HepG2 (cell line): ENCODE results near the gene LEMD2. TPM values are rescaled to one million over a fixed set of nuclear protein-coding genes. Genes with fewer than 3 reads are reported as not detected.

Experiments used
- CENPT ChIP-seq: sonication (generic); formaldehyde crosslinking; IDR thresholded peaks from 2 replicates; pipeline ENCODE4 v1.8.0; 2022; ENCODE audit warnings: low read depth, mild to moderate bottlenecking, moderate library complexity, missing genetic modification reagents
- HDAC2 ChIP-seq: sonication (generic); formaldehyde crosslinking; IDR thresholded peaks from 2 replicates; pipeline ENCODE4 v1.4.0; 2020; ENCODE audit warnings: missing genetic modification reagents
- HMG20B ChIP-seq: conservative IDR thresholded peaks from 2 replicates; pipeline ENCODE4 v1.6.1; 2016; ENCODE audit warnings: missing genetic modification reagents, missing compliant biosample characterization
- KLF12 ChIP-seq: sonication (generic); formaldehyde crosslinking; IDR thresholded peaks from 2 replicates; pipeline ENCODE4 v1.4.0; 2020; ENCODE audit warnings: missing genetic modification reagents, borderline replicate concordance
- SIN3A ChIP-seq: IDR thresholded peaks from 2 replicates; pipeline ENCODE4 v1.6.1; 2011; ENCODE audit warnings: low read depth, mild to moderate bottlenecking, control low read depth, low read length, borderline replicate concordance
- TAF15 ChIP-seq: fragments of 200-400 bp; formaldehyde crosslinking; IDR thresholded peaks from one replicate; pipeline ENCODE4 v1.6.1; 2018; ENCODE audit warnings: mild to moderate bottlenecking, low read depth, low read length; ENCODE audit not compliant: poor library complexity, severe bottlenecking
- ZNF615 ChIP-seq: sonication (generic); formaldehyde crosslinking; IDR thresholded peaks from 2 replicates; pipeline ENCODE4 v1.5.0; 2020; ENCODE audit warnings: mild to moderate bottlenecking, missing genetic modification reagents, borderline replicate concordance
- ZNF780A ChIP-seq: sonication (generic); formaldehyde crosslinking; IDR thresholded peaks from 2 replicates; pipeline ENCODE4 v1.8.0; 2022; ENCODE audit warnings: mild to moderate bottlenecking, missing genetic modification reagents, moderate library complexity
- polyA plus RNA-seq, 8 experiments: library from polyadenylated mRNA; depleted of rRNA in 3 of 8; stranded (reverse) in 7 of 8; unstranded in 1 of 8; fragments of >200 nt; fragmentation: Illumina TruSeq in 4 of 8; extraction: Trizol in 4 of 8; gene quantifications; 2 replicates each; pipeline versions ENCODE4 v1.2.1 to v1.2.3, GENCODE V29; 2011 to 2016; ENCODE audit warnings: low read depth in 4 of 8, missing spikeins in 1 of 8, mixed read lengths in 1 of 8; ENCODE audit not compliant: insufficient read depth in 1 of 8
- total RNA-seq, 5 experiments: library from RNA; depleted of rRNA; stranded (reverse); fragments of >200 nt; fragmentation: Illumina TruSeq; extraction: Trizol; gene quantifications; 2 replicates each; pipeline ENCODE4 v1.2.3, GENCODE V29; 2016; ENCODE audit warnings: low read depth in 1 of 5
- TF ChIP-seq, protein P1 (sequence below): sonication (generic); formaldehyde crosslinking; IDR thresholded peaks from 2 replicates; pipeline ENCODE4 v1.4.0; 2020; ENCODE audit warnings: missing genetic modification reagents, borderline replicate concordance
- TF ChIP-seq, protein P2 (sequence below): sonication (generic); formaldehyde crosslinking; IDR thresholded peaks from 2 replicates; pipeline ENCODE4 v1.5.0; 2020; ENCODE audit warnings: mild to moderate bottlenecking, missing genetic modification reagents
- TF ChIP-seq, protein P3 (sequence below): sonication (generic); formaldehyde crosslinking; IDR thresholded peaks from 2 replicates; pipeline ENCODE4 v1.8.0; 2022; ENCODE audit warnings: mild to moderate bottlenecking, missing genetic modification reagents, borderline replicate concordance
- TF ChIP-seq, protein P4 (sequence below): sonication (generic); formaldehyde crosslinking; IDR thresholded peaks from 2 replicates; pipeline ENCODE4 v1.4.0; 2020; ENCODE audit warnings: missing genetic modification reagents, low read depth, mild to moderate bottlenecking, borderline replicate concordance
- TF ChIP-seq, protein P5 (sequence below): sonication (generic); formaldehyde crosslinking; IDR thresholded peaks from 2 replicates; pipeline ENCODE4 v1.4.0; 2020; ENCODE audit warnings: missing genetic modification reagents
- TF ChIP-seq, protein P6 (sequence below): sonication (generic); formaldehyde crosslinking; conservative IDR thresholded peaks from 2 replicates; pipeline ENCODE4 v1.4.0; 2020; ENCODE audit warnings: missing genetic modification reagents

The LEMD2 gene
- total and polyA plus RNA-seq, 2 of the 13 experiments (the other 11 are each of a cell fraction or from before 2014, with no cell fraction given), result 45.2 to 62.9 TPM

DNA sequence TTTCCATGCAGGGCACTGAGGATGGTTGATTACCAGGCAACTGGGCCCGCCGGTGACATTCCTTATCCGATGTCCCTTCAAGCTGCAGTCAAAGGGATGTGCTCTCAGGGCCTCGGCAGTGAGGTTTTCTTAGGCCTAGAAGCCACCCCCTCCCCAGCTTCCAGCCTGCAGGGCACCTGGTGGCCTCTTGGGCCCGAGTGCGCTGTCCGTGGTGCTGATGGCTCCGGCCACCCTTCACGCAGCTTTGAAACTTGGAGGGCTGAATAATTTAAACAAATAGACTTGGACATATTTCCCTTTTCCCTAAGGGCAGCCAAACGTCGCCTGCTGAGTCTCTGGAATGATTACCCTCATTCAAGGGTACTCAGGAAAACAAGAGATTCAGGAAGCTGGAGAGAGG is 23.7 kb upstream of the LEMD2 start (continued):
- TF ChIP-seq, protein P1, sequence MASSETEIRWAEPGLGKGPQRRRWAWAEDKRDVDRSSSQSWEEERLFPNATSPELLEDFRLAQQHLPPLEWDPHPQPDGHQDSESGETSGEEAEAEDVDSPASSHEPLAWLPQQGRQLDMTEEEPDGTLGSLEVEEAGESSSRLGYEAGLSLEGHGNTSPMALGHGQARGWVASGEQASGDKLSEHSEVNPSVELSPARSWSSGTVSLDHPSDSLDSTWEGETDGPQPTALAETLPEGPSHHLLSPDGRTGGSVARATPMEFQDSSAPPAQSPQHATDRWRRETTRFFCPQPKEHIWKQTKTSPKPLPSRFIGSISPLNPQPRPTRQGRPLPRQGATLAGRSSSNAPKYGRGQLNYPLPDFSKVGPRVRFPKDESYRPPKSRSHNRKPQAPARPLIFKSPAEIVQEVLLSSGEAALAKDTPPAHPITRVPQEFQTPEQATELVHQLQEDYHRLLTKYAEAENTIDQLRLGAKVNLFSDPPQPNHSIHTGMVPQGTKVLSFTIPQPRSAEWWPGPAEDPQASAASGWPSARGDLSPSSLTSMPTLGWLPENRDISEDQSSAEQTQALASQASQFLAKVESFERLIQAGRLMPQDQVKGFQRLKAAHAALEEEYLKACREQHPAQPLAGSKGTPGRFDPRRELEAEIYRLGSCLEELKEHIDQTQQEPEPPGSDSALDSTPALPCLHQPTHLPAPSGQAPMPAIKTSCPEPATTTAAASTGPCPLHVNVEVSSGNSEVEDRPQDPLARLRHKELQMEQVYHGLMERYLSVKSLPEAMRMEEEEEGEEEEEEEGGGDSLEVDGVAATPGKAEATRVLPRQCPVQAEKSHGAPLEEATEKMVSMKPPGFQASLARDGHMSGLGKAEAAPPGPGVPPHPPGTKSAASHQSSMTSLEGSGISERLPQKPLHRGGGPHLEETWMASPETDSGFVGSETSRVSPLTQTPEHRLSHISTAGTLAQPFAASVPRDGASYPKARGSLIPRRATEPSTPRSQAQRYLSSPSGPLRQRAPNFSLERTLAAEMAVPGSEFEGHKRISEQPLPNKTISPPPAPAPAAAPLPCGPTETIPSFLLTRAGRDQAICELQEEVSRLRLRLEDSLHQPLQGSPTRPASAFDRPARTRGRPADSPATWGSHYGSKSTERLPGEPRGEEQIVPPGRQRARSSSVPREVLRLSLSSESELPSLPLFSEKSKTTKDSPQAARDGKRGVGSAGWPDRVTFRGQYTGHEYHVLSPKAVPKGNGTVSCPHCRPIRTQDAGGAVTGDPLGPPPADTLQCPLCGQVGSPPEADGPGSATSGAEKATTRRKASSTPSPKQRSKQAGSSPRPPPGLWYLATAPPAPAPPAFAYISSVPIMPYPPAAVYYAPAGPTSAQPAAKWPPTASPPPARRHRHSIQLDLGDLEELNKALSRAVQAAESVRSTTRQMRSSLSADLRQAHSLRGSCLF (CRISPR knock-in tag), result peak; percentile 90
- TF ChIP-seq, protein P2, sequence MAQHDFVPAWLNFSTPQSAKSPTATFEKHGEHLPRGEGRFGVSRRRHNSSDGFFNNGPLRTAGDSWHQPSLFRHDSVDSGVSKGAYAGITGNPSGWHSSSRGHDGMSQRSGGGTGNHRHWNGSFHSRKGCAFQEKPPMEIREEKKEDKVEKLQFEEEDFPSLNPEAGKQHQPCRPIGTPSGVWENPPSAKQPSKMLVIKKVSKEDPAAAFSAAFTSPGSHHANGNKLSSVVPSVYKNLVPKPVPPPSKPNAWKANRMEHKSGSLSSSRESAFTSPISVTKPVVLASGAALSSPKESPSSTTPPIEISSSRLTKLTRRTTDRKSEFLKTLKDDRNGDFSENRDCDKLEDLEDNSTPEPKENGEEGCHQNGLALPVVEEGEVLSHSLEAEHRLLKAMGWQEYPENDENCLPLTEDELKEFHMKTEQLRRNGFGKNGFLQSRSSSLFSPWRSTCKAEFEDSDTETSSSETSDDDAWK (CRISPR knock-in tag), result no peak
- TF ChIP-seq HMG20B (CRISPR knock-in tag) (peak; percentile 77; the same call in 1 of the 2 replicates), SIN3A (no peak), CENPT (CRISPR knock-in tag) (peak; percentile 42; the same call in 1 of the 2 replicates), KLF12 (CRISPR knock-in tag) (peak; percentile 88; the same call in 1 of the 2 replicates), HDAC2 (peak; percentile 74; the same call in 1 of the 2 replicates), TAF15 (no peak), ZNF780A (CRISPR knock-in tag) (0 out of 2 replicates have a peak, but pooled peaks have one; percentile 69), ZNF615 (CRISPR knock-in tag) (peak; percentile 56; the same call in 1 of the 2 replicates)
- TF ChIP-seq, protein P3, sequence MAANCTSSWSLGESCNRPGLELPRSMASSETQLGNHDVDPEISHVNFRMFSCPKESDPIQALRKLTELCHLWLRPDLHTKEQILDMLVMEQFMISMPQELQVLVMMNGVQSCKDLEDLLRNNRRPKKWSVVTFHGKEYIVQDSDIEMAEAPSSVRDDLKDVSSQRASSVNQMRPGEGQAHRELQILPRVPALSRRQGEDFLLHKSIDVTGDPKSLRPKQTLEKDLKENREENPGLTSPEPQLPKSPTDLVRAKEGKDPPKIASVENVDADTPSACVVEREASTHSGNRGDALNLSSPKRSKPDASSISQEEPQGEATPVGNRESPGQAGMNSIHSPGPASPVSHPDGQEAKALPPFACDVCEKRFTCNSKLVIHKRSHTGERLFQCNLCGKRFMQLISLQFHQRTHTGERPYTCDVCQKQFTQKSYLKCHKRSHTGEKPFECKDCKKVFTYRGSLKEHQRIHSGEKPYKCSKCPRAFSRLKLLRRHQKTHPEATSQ (CRISPR knock-in tag), result no peak
- TF ChIP-seq, protein P4, sequence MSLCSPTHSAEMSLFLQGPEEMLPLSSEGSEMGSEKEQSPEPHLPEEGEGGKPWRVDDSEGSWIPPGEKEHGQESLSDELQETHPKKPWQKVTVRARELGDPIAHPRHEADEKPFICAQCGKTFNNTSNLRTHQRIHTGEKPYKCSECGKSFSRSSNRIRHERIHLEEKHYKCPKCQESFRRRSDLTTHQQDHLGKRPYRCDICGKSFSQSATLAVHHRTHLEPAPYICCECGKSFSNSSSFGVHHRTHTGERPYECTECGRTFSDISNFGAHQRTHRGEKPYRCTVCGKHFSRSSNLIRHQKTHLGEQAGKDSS (CRISPR knock-in tag), result peak; percentile 76; the same call in 1 of the 2 replicates
- TF ChIP-seq, protein P5, sequence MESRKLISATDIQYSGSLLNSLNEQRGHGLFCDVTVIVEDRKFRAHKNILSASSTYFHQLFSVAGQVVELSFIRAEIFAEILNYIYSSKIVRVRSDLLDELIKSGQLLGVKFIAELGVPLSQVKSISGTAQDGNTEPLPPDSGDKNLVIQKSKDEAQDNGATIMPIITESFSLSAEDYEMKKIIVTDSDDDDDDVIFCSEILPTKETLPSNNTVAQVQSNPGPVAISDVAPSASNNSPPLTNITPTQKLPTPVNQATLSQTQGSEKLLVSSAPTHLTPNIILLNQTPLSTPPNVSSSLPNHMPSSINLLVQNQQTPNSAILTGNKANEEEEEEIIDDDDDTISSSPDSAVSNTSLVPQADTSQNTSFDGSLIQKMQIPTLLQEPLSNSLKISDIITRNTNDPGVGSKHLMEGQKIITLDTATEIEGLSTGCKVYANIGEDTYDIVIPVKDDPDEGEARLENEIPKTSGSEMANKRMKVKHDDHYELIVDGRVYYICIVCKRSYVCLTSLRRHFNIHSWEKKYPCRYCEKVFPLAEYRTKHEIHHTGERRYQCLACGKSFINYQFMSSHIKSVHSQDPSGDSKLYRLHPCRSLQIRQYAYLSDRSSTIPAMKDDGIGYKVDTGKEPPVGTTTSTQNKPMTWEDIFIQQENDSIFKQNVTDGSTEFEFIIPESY (CRISPR knock-in tag), result peak; percentile 39; the same call in 1 of the 2 replicates
- TF ChIP-seq, protein P6, sequence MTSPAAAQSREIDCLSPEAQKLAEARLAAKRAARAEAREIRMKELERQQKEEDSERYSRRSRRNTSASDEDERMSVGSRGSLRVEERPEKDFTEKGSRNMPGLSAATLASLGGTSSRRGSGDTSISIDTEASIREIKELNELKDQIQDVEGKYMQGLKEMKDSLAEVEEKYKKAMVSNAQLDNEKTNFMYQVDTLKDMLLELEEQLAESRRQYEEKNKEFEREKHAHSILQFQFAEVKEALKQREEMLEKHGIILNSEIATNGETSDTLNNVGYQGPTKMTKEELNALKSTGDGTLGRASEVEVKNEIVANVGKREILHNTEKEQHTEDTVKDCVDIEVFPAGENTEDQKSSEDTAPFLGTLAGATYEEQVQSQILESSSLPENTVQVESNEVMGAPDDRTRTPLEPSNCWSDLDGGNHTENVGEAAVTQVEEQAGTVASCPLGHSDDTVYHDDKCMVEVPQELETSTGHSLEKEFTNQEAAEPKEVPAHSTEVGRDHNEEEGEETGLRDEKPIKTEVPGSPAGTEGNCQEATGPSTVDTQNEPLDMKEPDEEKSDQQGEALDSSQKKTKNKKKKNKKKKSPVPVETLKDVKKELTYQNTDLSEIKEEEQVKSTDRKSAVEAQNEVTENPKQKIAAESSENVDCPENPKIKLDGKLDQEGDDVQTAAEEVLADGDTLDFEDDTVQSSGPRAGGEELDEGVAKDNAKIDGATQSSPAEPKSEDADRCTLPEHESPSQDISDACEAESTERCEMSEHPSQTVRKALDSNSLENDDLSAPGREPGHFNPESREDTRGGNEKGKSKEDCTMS (CRISPR knock-in tag), result peak; percentile 96
